ENCODE results near the gene IGFBP1. TPM values are rescaled to one million over a fixed set of nuclear protein-coding genes. Genes with fewer than 3 reads are reported as not detected.

The IGFBP1 gene
- total and polyA plus RNA-seq, 2 of the 13 experiments (the other 11 are each of a cell fraction or from before 2014, with no cell fraction given) = 5.4 to 885 TPM

DNA sequence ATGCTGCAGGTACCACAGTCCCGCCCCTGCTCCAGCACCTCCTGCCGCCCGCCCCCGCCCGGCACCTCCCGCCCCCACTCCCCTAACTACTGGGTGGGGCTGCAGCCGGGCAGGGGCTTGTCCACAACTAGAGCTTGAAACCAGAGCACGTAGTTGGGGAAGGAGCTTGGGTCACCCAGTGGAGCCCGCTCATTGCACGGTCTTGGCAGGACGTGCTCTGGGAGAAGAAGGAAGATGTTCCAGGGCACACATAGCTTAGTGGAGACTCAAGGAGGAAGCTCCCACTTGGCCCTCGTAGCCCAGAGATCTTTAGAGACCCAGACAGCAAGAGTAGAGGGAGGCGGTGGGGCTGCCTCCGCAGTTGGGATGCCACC lies 692 bp downstream of the IGFBP1 start (continued):
- TF ChIP-seq NAIF1 (CRISPR knock-in tag; IDR thresholded peaks at IDR 0.05; ENCODE audit: borderline replicate concordance) (no peak), ZBTB42 (CRISPR knock-in tag; IDR thresholded peaks at IDR 0.05) (peak; percentile 73), MIER3 (CRISPR knock-in tag; IDR thresholded peaks at IDR 0.05; ENCODE audit: borderline replicate concordance) (no peak), GZF1 (CRISPR knock-in tag; IDR thresholded peaks at IDR 0.05) (0 out of 2 replicates have a peak, but pooled peaks have one; percentile 4), ZSCAN5A (CRISPR knock-in tag; IDR thresholded peaks at IDR 0.05; ENCODE audit: borderline replicate concordance) (no peak), CBFB (CRISPR knock-in tag; IDR thresholded peaks at IDR 0.05) (no peak), ARID2 (CRISPR knock-in tag; IDR thresholded peaks at IDR 0.05; ENCODE audit: borderline replicate concordance) (no peak; the same call in 1 of the 2 replicates), ZNF563 (CRISPR knock-in tag; IDR thresholded peaks at IDR 0.05) (no peak), ZSCAN20 (CRISPR knock-in tag; IDR thresholded peaks at IDR 0.05; ENCODE audit: borderline replicate concordance) (no peak), CREB1 (IDR thresholded peaks at IDR 0.05) (no peak), CREB1 (CRISPR knock-in tag; IDR thresholded peaks at IDR 0.05) (no peak), SP4 (CRISPR knock-in tag; IDR thresholded peaks at IDR 0.05) (no peak), THRA (CRISPR knock-in tag; IDR thresholded peaks at IDR 0.05; ENCODE audit: borderline replicate concordance) (0 out of 2 replicates have a peak, but pooled peaks have one; percentile 4), ZNF138 (CRISPR knock-in tag; IDR thresholded peaks at IDR 0.05; ENCODE audit: low read depth) (no peak), MATR3 (CRISPR knock-in tag; IDR thresholded peaks at IDR 0.05) (no peak), IRF2 (CRISPR knock-in tag; IDR thresholded peaks at IDR 0.05) (no peak), NFIB (CRISPR knock-in tag; IDR thresholded peaks at IDR 0.05; ENCODE audit: borderline replicate concordance) (no peak), GABPA (IDR thresholded peaks at IDR 0.05; ENCODE audit: low read depth, low read length) (no peak), GABPA (CRISPR knock-in tag; IDR thresholded peaks at IDR 0.05; ENCODE audit: low read depth) (no peak), CBX1 (IDR thresholded peaks at IDR 0.05; ENCODE audit: low read depth) (no peak), HNRNPL (IDR thresholded peaks at IDR 0.05; ENCODE audit: low read depth, low read length) (no peak), ZNF431 (CRISPR knock-in tag; IDR thresholded peaks at IDR 0.05; ENCODE audit: borderline replicate concordance, low read depth) (peak; percentile 84), ZC3H13 (CRISPR knock-in tag; IDR thresholded peaks at IDR 0.05) (peak; percentile 55), CCDC6 (CRISPR knock-in tag; IDR thresholded peaks at IDR 0.05) (no peak)
- TF ChIP-seq, protein P1, sequence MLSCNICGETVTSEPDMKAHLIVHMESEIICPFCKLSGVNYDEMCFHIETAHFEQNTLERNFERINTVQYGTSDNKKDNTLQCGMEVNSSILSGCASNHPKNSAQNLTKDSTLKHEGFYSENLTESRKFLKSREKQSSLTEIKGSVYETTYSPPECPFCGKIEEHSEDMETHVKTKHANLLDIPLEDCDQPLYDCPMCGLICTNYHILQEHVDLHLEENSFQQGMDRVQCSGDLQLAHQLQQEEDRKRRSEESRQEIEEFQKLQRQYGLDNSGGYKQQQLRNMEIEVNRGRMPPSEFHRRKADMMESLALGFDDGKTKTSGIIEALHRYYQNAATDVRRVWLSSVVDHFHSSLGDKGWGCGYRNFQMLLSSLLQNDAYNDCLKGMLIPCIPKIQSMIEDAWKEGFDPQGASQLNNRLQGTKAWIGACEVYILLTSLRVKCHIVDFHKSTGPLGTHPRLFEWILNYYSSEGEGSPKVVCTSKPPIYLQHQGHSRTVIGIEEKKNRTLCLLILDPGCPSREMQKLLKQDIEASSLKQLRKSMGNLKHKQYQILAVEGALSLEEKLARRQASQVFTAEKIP (CRISPR knock-in tag; IDR thresholded peaks at IDR 0.05; ENCODE audit: borderline replicate concordance) = no peak
- TF ChIP-seq, protein P2, sequence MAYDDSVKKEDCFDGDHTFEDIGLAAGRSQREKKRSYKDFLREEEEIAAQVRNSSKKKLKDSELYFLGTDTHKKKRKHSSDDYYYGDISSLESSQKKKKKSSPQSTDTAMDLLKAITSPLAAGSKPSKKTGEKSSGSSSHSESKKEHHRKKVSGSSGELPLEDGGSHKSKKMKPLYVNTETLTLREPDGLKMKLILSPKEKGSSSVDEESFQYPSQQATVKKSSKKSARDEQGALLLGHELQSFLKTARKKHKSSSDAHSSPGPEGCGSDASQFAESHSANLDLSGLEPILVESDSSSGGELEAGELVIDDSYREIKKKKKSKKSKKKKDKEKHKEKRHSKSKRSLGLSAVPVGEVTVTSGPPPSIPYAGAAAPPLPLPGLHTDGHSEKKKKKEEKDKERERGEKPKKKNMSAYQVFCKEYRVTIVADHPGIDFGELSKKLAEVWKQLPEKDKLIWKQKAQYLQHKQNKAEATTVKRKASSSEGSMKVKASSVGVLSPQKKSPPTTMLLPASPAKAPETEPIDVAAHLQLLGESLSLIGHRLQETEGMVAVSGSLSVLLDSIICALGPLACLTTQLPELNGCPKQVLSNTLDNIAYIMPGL (CRISPR knock-in tag; IDR thresholded peaks at IDR 0.05; ENCODE audit: borderline replicate concordance in 1 of 2, low read depth in 1 of 2) = peak in 1 of 2 experiments; percentile 18; a peak in 2 of 4 replicates

Measured in HepG2 (cell line).